GM13977 (cell line): Measurements from ENCODE around the gene ZNF274.
A peak's percentile ranks its signal among the peaks of the same experiment; 100 is the strongest.

Experiments
- DNase-seq: peaks from one replicate; pipeline ENCODE4 v3.0.0; 2012; ENCODE audit warnings: low spot score
- in situ Hi-C: fragments of 300-500 bp; cut with MboI; formaldehyde crosslinking; loops from one replicate; pipeline ENCODE4 v1.12.0; 2022; ENCODE audit warnings: low sequenced_read_pairs, low pct_unique_long_range_greater_than_20kb, mixed read lengths, inconsistent platforms; ENCODE audit not compliant: unreplicated experiment
- TF ChIP-seq, protein P1 (sequence below): IDR thresholded peaks from 2 replicates; pipeline ENCODE4 v1.5.1; 2012; ENCODE audit warnings: mild to moderate bottlenecking, control low read depth; ENCODE audit not compliant: insufficient read depth; ENCODE audit errors: extremely low read depth, missing control alignments

ZNF274 gene

DNA sequence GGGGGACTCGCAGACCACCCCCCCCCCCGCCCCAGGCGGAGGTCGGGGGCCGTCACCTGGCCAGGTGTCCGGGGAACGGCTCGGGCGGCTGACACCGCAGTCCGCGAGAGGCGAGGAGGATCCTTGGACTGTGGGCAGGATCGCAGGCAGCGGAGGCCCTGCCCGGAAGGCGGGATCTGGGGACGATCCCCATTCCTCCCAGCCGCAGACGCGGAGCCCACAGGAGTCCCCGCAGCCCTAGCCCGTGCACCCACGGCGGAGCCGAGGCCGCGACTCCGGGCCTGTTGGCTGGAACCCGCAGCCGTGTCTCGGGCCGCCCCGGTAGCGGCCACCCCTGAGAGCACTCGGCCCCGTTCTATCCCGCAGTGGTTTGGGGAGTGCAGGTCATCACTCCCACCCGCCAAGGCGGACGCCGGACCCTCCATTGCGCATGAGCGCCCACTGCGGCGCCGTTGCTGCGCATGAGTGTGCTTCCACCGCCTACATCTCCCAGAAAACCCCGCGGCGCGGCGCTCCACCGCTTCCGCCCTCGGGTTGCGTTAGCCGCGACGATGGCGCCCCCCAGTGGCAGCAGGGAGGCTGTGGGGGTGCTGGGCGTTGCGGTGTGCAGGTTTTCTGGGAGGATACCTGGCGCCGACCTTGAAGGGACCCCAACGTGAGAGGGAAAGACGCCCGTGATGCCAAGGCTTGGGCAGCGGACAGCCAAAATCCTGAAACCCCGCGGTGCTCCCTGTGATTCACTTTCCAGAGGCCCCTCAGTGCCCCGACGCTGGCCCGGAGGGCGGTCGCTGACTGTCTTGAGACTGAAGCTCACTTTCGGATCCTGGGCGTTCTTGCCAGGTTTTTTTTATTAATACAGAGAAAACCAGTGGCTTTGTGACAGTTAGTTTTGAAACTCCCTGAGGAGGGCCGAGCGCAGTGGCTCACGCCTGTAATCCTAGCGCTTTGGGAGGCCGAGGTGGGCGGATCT, 27.9 kb upstream of the ZNF274 start:
- in situ Hi-C loops, result no loop called here

DNA sequence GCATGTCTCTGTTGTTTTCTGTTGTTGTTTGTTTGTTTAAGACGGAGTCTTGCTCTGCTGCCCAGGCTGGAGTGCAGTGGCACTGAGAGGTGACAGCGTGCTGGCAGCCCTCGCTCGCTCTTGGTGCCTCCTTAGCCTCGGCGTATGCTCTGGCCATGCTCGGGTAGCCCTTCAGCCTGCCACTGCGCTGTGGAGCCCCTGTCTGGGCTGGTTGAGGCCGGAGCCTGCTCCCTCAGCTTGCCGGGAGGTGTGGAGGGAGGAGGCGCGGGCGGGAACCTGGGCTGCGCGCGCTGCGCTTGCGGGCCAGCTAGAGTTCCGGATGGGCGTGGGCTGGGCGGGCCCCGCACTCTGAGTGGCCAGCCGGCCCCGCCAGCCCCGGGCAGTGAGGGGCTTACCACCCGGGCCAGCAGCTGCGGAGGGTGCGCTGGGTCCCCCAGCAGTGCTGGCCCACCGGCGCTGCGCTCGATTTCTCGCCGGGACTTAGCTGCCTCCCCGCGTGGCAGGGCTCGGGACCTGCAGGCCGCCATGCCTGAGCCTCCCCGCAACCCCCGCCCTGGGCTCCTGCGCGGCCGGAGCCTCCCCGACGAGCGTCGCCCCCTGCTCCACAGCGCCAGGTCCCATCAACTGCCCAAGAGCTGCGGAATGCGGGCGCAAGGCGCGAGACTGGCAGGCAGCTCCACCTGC, 25.7 kb upstream of the ZNF274 start:
- in situ Hi-C loops, result no loop called here
- no peak for DNase-seq
- TF ChIP-seq, protein P1, sequence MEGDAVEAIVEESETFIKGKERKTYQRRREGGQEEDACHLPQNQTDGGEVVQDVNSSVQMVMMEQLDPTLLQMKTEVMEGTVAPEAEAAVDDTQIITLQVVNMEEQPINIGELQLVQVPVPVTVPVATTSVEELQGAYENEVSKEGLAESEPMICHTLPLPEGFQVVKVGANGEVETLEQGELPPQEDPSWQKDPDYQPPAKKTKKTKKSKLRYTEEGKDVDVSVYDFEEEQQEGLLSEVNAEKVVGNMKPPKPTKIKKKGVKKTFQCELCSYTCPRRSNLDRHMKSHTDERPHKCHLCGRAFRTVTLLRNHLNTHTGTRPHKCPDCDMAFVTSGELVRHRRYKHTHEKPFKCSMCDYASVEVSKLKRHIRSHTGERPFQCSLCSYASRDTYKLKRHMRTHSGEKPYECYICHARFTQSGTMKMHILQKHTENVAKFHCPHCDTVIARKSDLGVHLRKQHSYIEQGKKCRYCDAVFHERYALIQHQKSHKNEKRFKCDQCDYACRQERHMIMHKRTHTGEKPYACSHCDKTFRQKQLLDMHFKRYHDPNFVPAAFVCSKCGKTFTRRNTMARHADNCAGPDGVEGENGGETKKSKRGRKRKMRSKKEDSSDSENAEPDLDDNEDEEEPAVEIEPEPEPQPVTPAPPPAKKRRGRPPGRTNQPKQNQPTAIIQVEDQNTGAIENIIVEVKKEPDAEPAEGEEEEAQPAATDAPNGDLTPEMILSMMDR, result no peak

More for the DNA sequence above, 27.9 kb upstream of the ZNF274 start:
- TF ChIP-seq, protein P1, result peak; percentile 99
- peak; percentile 95 for DNase-seq

DNA sequence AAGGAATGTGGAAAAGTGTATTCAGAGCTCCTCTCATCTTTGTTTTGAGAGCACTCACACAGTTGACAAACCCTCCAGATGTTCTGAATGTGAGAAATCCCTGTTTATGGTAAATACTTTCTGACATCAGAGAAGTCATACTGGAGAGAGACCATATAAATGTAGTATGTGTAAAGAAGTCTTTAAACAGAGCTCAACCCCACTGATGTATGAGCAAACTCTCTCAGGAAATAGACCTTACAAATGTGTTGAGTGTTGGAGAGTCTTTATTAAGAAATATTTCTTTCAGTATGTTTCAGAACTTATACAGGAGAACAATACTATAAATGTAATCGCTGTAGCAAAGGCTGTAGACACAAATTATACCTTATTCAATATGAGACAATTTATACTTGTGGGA, 16.6 kb upstream of the ZNF274 start:
- TF ChIP-seq, protein P1, result no peak
- no peak for DNase-seq
- in situ Hi-C loops, result no loop called here

DNA sequence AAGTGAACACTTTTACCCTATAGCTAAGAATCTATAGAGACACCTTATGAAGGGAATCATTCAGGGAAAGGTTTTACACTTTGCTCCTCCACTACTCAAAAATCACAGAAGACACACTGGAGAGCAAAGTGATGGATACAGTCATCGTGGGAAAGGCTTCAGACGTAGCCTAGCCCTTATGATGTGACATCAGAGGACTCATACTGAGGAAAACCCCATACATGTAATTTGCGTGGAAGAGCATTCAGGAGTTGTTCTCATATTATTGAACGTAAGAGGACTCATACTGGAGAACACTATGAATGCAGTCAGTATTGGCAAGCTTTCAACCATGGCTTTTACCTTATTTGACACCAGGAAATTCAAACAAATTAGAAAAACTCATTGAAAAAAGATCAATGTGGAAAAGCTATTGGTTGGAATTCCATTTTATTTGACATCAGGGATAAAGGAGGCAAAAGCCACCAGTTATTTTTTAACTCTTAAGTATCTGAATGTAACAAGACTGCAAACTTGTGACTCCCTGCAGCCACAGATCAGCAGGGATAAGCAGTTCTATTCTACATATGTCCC, 16.1 kb upstream of the ZNF274 start:
- in situ Hi-C loops, result no loop called here
- no peak for DNase-seq
- TF ChIP-seq, protein P1, result no peak

DNA sequence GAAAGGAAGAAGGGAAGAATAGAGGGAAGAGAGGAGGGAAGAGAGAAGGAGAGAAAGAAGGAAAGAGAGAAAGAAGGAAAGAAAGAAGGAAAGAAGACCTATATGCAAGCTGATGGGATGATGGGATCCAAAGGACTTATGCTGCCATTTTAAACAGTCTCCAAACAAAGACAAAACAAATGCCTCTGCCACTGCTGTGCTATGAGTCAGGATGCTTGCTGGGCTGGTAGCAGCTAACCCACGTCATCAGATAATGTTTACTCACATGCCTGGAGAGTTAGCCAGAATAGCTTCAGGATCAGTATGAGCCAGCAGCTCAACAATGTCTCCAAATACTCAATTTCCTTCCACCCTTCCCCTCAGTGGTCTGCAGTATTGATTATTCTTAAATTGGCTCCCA, 12.0 kb upstream of the ZNF274 start:
- in situ Hi-C loops, result no loop called here
- DNase-seq, result no peak

More for the DNA sequence above, 12.0 kb upstream of the ZNF274 start:
- TF ChIP-seq, protein P1, result no peak
